ENCODE measurements around the gene ANTXR2.

The ANTXR2 gene

GRCh38 chr4:79854856-79855502 is 218.1 kb downstream of the ANTXR2 start:
- no peak for DNase-seq

- DNase-seq: no peak
Measured at GRCh38 chr4:79852305-79852730, 220.7 kb downstream of the ANTXR2 start.

GRCh38 chr4:79851625-79852304 is 221.3 kb downstream of the ANTXR2 start:
- DNase-seq: no peak
